Vagina (tissue), 2 donors: Measurements from ENCODE around the gene PRR5.
"Not testable (repeated sequence)": the region's sequence is repeated elsewhere in the genome, so short reads cannot be mapped to it uniquely, and the experiment has no call there.

Experiments used
- POLR2A ChIP-seq, 2 donors: fragments of 450-650 bp; IDR thresholded peaks; one replicate each; pipeline ENCODE4 v1.6.1; 2017; ENCODE audit warnings: antibody characterized with exemption in 2 of 2, mild to moderate bottlenecking in 2 of 2, moderate library complexity in 2 of 2
- TF ChIP-seq, protein P1 (sequence below), 3 experiments: fragments of 450-650 bp in 2 of 3; fragments of 200-600 bp in 1 of 3; sonication (generic) in 1 of 3; IDR thresholded peaks; one replicate each; pipeline ENCODE4 v1.5.1; 2017 to 2019; ENCODE audit warnings: antibody characterized with exemption in 3 of 3, mild to moderate bottlenecking in 2 of 3, moderate library complexity in 2 of 3

DNA sequence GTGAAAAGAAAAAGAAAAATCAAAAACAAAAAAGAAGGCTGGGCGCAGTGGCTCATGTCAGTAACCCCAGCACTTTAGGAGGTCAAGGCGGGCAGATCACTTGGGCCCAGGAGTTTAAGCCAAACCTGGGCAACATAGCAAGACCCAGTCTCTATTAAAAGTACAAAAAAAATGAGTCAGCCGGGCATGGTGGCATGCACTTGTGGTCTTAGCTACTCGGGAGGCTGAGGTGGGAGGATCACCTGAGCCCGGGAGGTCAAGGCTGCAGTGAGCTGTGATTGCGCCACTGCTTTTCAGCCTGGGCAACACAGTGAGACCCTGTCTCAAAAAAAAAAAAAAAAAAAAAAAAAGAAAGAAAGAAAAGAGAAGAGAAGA is 26.0 kb upstream of the PRR5 start:
- TF ChIP-seq, protein P1, sequence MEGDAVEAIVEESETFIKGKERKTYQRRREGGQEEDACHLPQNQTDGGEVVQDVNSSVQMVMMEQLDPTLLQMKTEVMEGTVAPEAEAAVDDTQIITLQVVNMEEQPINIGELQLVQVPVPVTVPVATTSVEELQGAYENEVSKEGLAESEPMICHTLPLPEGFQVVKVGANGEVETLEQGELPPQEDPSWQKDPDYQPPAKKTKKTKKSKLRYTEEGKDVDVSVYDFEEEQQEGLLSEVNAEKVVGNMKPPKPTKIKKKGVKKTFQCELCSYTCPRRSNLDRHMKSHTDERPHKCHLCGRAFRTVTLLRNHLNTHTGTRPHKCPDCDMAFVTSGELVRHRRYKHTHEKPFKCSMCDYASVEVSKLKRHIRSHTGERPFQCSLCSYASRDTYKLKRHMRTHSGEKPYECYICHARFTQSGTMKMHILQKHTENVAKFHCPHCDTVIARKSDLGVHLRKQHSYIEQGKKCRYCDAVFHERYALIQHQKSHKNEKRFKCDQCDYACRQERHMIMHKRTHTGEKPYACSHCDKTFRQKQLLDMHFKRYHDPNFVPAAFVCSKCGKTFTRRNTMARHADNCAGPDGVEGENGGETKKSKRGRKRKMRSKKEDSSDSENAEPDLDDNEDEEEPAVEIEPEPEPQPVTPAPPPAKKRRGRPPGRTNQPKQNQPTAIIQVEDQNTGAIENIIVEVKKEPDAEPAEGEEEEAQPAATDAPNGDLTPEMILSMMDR (IDR thresholded peaks at IDR 0.05): not testable (repeated sequence)
- not testable (repeated sequence) for TF ChIP-seq POLR2A (IDR thresholded peaks at IDR 0.05)
